ENCODE results near the gene TGFBR1. TPM values are rescaled to one million over a fixed set of nuclear protein-coding genes. Genes with fewer than 3 reads are reported as not detected.
A peak's percentile ranks its signal among the peaks of the same experiment; 100 is the strongest.
"Not testable (repeated sequence)": the region's sequence is repeated elsewhere in the genome, so short reads cannot be mapped to it uniquely, and the experiment has no call there.

TGFBR1 gene
- total RNA-seq, 1 experiment from 2014 or later: 54.8 TPM

DNA sequence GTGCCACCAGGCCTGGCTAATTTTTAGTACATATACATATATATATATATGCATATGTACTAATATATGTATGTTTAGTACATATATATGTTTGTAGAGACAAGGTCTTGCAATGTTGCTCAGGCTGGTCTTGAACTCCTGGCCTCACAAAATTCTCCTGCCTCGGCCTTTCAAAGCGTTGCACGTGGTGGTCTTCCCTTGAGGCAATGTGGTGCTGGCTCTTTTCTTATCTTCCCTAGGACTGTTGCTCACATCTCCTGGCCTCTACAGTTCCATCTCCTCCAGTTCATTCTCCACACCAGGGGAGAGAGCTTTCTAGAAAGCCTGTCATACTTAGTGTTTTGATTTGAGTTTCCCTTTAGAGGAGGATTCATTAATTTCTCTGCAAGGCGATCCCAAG, 28.9 kb upstream of the TGFBR1 start:
- DNase-seq (ENCODE audit: low read depth): no peak

DNA sequence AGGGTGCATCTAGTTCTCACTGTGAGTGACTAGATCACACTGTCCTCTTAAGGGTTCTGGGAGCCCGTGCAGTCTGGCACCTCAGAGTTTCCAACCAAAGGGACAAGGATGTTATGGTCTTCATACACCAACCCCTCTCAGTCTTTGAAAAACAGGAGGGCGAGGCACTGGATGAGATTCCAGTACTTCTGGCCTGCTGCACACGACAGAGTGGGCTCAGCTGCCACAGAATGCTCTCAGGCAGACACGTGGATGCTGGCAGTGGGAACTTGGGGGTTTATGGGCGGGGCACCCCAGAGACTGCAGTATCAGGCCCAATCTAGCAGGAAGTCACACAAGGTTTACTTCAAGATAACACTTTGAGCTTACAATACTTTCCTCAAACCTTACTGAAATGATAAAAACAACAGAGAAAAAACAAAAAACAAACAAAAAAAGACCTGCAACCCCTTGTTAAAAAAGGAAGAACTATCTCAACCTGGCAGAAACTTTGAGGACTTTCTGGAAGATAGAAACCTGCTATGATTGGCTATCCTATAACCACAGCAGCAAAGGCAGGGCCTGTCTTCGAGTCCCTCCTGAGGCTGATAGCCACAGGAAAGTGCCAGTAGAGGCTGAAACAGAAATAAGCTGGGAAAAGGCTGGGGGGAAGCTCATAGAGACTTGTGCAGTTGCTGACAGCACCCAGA, 28.3 kb upstream of the TGFBR1 start:
- no peak for DNase-seq (ENCODE audit: low read depth)

- DNase-seq (ENCODE audit: low read depth): no peak
Measured at GRCh38 chr9:99078717-99079116, 26.2 kb upstream of the TGFBR1 start.

- no peak for DNase-seq (ENCODE audit: low read depth)
Measured at GRCh38 chr9:99079542-99079941, 25.4 kb upstream of the TGFBR1 start.

- DNase-seq (ENCODE audit: low read depth): no peak
Measured at GRCh38 chr9:99083051-99083450, 21.9 kb upstream of the TGFBR1 start.

DNA sequence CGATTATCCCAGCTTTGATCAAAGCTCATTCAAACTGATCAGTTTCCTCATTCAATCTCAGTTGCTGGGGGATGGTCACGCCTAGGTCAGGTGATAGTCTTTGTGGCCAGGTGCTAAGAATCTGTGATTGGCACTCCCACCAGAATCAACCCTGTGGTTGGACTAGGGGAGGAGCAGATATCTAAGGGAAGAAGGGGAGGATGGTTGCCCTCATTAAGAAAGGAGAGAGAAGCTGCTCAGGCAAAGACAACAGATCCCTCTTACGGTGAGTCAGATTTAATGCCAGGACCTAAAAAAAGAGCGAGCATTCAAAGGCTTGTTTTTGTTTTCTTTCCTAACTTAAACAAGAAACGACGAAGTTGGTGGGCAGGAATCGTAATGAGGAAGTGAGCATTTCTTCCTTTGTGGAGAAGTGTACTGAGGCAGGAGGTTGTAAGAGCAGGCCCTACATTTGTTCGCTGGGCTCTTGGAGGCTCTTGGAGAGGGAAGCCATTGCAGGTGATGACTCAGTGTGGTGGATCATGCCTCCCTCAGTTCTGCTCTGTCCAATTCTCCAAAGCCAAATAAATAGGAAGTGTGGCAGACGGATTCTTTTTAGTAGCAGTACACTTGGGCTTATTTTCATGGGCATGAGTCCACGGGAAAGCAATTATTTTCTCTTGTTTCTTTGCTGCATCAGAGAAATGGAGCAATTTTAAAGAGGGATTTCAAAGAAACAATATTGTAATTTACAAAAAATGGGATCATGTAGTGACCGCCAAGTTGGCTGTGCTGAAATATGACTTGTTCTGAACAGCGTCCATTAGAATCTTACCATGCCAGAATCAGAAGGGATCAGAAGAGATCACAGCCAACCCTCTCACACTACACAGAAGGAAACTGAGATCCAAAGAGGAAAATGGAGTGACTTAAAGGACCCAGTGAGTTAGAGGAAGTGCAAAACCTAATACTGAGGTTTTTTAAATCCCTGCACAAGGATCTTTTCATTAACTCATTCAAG, 18.7 kb upstream of the TGFBR1 start:
- DNase-seq (ENCODE audit: low read depth): peak; percentile 77

GRCh38 chr9:99087462-99087861, 17.5 kb upstream of the TGFBR1 start:
- no peak for DNase-seq (ENCODE audit: low read depth)

GRCh38 chr9:99090336-99091130, 14.4 kb upstream of the TGFBR1 start:
- DNase-seq (ENCODE audit: low read depth): peak; percentile 68

- no peak for DNase-seq (ENCODE audit: low read depth)
Measured at GRCh38 chr9:99092643-99093491, 12.0 kb upstream of the TGFBR1 start.

DNA sequence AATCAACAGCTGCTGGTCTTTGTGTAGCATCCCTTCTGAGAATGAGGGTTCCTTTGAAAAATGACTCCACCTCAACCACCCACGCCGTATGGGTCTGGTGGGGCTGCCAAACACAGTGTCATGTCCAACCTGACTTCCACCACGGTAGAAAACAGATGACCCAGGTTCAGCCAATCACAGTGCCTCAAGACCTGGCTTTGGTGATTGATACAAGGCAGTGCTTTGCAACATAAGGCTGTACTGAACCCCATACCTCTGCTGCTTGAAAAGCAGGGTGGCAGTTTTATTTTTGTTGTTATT, 11.5 kb upstream of the TGFBR1 start:
- DNase-seq (ENCODE audit: low read depth): no peak

- DNase-seq (ENCODE audit: low read depth): no peak
Measured at GRCh38 chr9:99095565-99095964, 9.3 kb upstream of the TGFBR1 start.

DNA sequence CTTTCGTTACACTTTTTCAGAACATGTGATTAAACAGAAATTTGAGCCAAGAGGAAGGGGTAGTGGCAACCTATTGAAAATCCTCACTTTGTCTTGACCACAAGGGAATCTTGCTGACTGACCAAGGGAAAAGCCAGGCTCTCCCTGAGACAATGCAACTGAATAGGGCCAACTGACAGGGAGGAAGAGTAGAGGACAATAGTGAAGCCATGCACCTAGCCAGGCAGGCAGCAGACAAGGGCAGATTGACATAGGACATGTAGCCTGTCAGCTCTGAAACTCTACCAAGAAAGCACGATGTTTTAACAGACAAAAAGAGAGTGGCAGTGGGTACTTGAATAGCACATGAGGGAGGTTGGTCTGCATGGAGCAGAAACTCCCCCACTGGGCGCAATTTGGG, 8.5 kb upstream of the TGFBR1 start:
- DNase-seq (ENCODE audit: low read depth): no peak

GRCh38 chr9:99099806-99100585, 4.9 kb upstream of the TGFBR1 start:
- not testable (repeated sequence) for DNase-seq (ENCODE audit: low read depth)

- DNase-seq (ENCODE audit: low read depth): no peak
Measured at GRCh38 chr9:99101271-99101670, 3.6 kb upstream of the TGFBR1 start.

GRCh38 chr9:99101812-99102211, 3.1 kb upstream of the TGFBR1 start:
- DNase-seq (ENCODE audit: low read depth): no peak

GRCh38 chr9:99103054-99103895, 1.6 kb upstream of the TGFBR1 start:
- DNase-seq (ENCODE audit: low read depth): no peak

DNA sequence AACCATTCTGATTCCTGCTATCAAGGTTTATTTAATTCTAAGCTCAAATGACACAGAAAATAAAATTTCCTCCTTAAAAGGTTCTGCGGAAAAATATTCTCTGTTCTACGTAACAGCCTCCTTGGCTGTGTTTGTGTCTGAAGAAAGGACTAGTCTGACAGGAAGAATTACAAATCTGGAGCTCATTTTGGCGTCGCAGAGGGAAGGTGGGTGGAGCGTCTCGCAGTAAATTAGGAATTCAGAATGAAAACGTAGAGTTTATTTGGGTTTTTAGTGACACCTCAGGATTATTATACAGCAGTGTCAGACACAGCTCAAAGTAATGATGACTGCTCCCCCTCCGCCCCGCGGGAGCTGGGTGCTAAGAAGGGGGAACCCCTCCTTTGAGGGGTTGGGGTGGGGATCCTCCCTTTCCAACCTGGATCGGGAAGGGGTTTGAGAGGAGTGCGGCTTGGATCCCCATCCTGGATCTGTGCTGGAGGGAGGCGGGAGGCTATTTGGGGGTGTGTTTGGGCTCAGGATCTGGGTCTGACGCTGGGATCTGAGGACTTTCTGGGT, 933 bp upstream of the TGFBR1 start:
- no peak for DNase-seq (ENCODE audit: low read depth)

- DNase-seq (ENCODE audit: low read depth): peak; percentile 84
Measured at GRCh38 chr9:99105152-99106043, 485 bp downstream of the TGFBR1 start.

All from RPMI7951 (cell line).